ENCODE data around the gene SLC49A3.

SLC49A3 gene

DNA sequence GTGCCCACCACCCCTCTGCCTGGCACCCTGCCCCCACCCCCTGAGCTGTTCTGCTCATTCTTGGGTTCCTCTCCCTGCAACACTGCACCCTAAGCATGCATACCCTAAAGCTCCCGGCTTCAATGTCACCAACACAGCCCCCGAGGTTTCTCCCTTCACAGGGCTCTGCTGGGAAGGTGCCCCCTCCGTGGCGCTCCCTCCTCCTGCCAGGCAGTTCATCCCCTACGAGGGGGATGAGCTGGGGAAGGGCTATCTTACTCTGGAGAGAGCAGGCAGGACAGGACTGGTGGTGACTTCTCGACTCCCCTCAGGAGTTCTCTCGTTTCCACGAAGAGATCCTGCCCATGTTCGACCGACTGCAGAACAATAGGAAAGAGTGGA, 21.4 kb downstream of the SLC49A3 start:
- Histone ChIP-seq H3K27me3 (no peaks in the 10 kb centered on the region), H3K4me3 (ENCODE audit: low read depth, low read length) (no peak overlapping the region), H3K36me3 (peaks cover 19% of the 10 kb centered on the region), H3K9me3 (no peaks in the 10 kb centered on the region), H3K4me1 (no peaks in the 10 kb centered on the region)
- DNase-seq = no peak
- TF ChIP-seq, protein P1, sequence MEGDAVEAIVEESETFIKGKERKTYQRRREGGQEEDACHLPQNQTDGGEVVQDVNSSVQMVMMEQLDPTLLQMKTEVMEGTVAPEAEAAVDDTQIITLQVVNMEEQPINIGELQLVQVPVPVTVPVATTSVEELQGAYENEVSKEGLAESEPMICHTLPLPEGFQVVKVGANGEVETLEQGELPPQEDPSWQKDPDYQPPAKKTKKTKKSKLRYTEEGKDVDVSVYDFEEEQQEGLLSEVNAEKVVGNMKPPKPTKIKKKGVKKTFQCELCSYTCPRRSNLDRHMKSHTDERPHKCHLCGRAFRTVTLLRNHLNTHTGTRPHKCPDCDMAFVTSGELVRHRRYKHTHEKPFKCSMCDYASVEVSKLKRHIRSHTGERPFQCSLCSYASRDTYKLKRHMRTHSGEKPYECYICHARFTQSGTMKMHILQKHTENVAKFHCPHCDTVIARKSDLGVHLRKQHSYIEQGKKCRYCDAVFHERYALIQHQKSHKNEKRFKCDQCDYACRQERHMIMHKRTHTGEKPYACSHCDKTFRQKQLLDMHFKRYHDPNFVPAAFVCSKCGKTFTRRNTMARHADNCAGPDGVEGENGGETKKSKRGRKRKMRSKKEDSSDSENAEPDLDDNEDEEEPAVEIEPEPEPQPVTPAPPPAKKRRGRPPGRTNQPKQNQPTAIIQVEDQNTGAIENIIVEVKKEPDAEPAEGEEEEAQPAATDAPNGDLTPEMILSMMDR (IDR thresholded peaks at IDR 0.05; ENCODE audit: low read depth, low read length) = no peak

DNA sequence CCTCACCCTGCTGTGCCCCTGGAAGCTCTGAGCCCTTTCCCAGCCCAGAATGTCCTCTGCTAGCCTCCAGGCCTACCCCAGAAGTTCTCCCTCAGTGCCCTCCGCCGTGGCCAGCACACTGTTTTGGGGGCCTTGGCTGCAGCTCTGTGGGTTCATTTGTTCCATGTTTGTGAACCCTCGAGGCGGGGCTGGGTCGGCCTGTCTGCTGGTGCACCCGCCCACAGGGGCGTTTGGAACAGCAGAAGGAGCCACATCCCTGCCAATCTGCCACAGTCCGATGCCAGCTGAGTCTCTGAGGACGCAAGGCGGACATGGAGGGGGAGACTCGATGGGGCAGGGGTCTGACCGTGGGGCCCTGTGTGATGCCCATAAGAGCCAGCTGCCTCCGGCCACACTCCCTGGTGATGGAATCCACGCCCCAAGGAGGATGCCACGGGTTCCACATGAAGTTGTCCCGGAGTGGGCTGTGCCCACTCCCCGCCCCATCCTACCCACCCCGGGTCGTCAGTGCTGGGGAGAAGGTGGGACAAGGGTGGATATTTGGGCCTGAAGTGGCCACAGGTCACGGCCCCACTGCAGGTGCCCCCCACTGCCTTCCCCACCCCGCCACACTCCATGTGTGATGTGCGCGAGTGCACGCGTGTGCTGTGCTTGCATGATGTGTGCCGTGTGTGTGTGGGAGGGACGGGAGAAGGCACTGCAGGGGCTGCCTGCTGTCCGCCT, 22.0 kb downstream of the SLC49A3 start:
- Histone ChIP-seq H3K27me3 (no peaks in the 10 kb centered on the region), H3K9me3 (no peaks in the 10 kb centered on the region), H3K4me3 (ENCODE audit: low read depth, low read length) (no peak overlapping the region), H3K36me3 (peaks cover 14% of the 10 kb centered on the region), H3K4me1 (no peaks in the 10 kb centered on the region)
- TF ChIP-seq, protein P1 (IDR thresholded peaks at IDR 0.05; ENCODE audit: low read depth, low read length) = no peak
- no peak for DNase-seq

DNA sequence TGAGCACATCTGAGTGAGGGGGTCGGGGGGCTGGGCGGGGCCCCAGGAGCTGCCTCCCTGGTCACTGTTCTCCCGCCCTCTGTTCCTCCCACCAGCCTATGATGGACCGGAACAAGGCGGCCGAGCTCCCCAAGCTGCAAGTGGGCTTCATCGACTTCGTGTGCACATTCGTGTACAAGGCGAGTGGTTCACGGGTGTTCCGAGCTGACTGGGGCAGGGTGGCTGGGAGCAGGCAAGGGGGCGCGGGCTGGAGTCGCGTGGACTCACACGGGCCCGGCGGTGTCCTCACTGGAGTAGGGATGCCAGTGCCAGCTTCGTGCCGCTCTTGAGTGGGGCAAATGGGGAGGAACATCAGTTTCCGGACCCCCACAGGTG, 22.5 kb downstream of the SLC49A3 start:
- TF ChIP-seq, protein P1 (IDR thresholded peaks at IDR 0.05; ENCODE audit: low read depth, low read length) = no peak
- no peaks in the 10 kb centered on the region for H3K9me3 ChIP-seq
- H3K27me3 ChIP-seq = no peaks in the 10 kb centered on the region

DNA sequence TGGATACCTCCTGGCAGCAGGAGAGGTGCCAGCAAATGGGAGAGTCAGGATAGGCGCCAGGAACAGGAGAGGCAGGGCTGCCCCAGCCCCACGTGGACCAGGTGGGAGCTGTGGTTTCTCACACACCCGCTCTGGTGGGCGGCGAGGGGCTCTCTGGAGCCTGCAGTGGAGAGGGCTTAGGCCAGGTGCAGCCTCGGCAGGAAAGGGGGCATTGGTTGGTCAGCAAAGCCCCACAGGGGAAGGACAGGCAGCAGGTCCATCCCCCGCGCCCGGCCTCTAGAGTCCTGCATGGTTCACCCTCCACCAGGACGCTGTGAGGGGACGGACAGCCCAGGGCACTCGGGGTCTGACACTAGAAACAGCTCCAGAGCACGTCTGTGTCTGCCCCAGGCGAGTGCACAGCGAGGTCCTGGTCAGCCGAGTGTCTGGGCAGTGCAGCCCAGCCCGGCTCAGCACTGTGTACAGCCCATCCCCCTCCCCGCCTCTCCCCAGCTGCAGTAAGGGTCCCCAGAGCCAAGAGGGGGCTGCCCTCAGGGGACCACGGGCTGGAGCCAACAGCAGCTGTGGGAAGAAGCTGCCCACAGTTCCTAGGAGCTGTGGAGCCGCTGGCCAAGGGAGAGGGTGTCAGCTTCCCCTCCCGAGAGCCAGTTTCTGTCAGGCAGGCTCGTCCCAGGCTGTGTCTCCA, 23.1 kb downstream of the SLC49A3 start:
- no peak for DNase-seq
- Histone ChIP-seq H3K9me3 (no peaks in the 10 kb centered on the region), H3K27me3 (no peaks in the 10 kb centered on the region), H3K4me3 (ENCODE audit: low read depth, low read length) (no peak overlapping the region), H3K36me3 (peaks cover 3% of the 10 kb centered on the region), H3K4me1 (no peaks in the 10 kb centered on the region)
- TF ChIP-seq, protein P1 (IDR thresholded peaks at IDR 0.05; ENCODE audit: low read depth, low read length) = no peak

More for the DNA sequence above, 22.5 kb downstream of the SLC49A3 start:
- no peak for DNase-seq
- Histone ChIP-seq H3K4me1 (no peaks in the 10 kb centered on the region), H3K4me3 (ENCODE audit: low read depth, low read length) (no peak overlapping the region), H3K36me3 (peaks cover 8% of the 10 kb centered on the region)

DNA sequence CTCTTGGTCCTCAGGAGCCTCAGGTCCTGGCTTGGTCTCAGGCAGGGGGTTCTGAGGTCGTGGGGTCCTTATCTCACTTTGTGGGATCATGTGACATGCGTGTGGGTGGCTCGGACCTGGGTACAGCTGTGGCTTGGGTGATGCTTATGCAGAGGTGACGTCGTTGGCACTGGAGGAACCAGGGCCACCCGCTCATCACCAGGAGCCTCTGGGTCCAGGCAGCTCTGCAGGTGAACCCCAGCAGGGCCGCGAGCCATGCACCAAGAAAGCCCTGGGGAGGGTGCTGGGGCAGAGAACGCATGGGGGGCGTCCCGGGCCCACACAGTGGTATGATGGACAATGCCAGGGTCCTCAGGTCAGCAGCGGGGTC, 23.6 kb downstream of the SLC49A3 start:
- TF ChIP-seq, protein P1 (IDR thresholded peaks at IDR 0.05; ENCODE audit: low read depth, low read length) = no peak
- peak; percentile 2 for DNase-seq

DNA sequence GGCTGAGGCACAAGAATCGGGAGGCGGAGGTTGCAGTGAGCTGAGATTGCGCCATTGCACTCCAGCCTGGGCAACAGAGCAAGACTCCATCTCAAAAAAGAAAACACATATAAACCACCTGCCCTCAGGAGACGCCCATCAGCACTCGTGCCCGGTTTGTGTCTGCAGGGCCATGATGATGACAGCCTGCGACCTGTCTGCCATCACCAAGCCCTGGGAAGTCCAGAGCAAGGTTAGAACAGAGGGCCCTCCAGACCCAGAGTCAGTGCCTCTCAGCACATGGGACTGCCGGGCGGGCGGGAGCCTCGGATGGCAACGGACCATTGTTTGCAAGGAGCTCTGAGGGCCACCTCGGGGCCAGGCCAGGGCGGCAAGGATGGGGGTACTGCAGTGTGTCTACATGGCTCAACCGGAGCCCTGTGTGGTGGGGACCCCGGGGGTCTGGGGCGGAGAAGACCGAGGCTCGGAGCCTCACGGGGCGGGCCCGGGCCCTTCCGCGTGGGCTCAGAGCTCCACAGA, 24.2 kb downstream of the SLC49A3 start:
- Histone ChIP-seq H3K4me3 (ENCODE audit: low read depth, low read length) (no peak overlapping the region), H3K27me3 (no peaks in the 10 kb centered on the region), H3K36me3 (no peaks in the 10 kb centered on the region), H3K9me3 (no peaks in the 10 kb centered on the region), H3K4me1 (no peaks in the 10 kb centered on the region)
- DNase-seq = no peak
- TF ChIP-seq, protein P1 (IDR thresholded peaks at IDR 0.05; ENCODE audit: low read depth, low read length) = no peak

More for the DNA sequence above, 23.6 kb downstream of the SLC49A3 start:
- no peaks in the 10 kb centered on the region for H3K27me3 ChIP-seq
- no peaks in the 10 kb centered on the region for H3K4me1 ChIP-seq
- H3K4me3 ChIP-seq (ENCODE audit: low read depth, low read length) = no peak overlapping the region
- no peaks in the 10 kb centered on the region; the same call in 1 of the 2 replicates for H3K36me3 ChIP-seq
- H3K9me3 ChIP-seq = no peaks in the 10 kb centered on the region

Data from BE2C (cell line).